Left hindlimb (tissue), 1 donor: ENCODE measurements around the gene FCGR3A.
"Not testable (repeated sequence)": the region's sequence is repeated elsewhere in the genome, so short reads cannot be mapped to it uniquely, and the experiment has no call there.

Experiments
- DNase-seq: peaks from one replicate; pipeline ENCODE4 v3.0.0-alpha.2; 2018

Gene FCGR3A

GRCh38 chr1:161529463-161530104 lies 20.0 kb downstream of the FCGR3A start:
- not testable (repeated sequence) for DNase-seq

DNA sequence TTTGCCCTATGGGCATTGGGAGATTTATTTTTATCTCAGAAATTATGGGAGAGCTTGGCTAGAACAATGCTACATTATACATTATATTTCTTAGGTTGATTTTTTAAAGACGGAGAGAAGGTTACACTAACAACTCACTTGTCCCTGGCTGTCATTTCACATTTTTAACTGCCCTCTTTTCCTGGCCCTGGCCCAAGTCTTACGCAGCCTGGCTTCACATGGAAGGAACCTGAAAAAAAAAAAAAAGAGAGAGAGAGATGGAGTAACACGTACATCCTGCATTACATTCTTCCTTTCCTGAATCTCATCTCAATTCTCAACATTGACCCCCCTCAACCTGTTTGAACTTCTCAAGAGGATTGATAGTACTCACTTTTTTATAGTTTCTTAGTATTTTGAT lies 21.1 kb downstream of the FCGR3A start:
- DNase-seq: not testable (repeated sequence)

DNA sequence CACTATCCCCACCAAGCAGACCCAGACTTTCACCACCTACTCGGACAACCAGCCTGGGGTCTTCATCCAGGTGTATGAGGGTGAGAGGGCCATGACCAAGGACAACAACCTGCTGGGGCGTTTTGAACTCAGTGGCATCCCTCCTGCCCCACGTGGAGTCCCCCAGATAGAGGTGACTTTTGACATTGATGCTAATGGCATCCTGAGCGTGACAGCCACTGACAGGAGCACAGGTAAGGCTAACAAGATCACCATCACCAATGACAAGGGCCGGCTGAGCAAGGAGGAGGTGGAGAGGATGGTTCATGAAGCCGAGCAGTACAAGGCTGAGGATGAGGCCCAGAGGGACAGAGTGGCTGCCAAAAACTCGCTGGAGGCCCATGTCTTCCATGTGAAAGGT lies 23.7 kb downstream of the FCGR3A start:
- not testable (repeated sequence) for DNase-seq

GRCh38 chr1:161525321-161525720 lies 24.3 kb downstream of the FCGR3A start:
- not testable (repeated sequence) for DNase-seq

DNA sequence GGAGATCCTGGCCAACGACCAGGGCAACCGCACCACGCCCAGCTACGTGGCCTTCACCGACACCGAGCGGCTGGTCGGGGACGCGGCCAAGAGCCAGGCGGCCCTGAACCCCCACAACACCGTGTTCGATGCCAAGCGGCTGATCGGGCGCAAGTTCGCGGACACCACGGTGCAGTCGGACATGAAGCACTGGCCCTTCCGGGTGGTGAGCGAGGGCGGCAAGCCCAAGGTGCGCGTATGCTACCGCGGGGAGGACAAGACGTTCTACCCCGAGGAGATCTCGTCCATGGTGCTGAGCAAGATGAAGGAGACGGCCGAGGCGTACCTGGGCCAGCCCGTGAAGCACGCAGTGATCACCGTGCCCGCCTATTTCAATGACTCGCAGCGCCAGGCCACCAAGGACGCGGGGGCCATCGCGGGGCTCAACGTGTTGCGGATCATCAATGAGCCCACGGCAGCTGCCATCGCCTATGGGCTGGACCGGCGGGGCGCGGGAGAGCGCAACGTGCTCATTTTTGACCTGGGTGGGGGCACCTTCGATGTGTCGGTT lies 24.8 kb downstream of the FCGR3A start:
- DNase-seq: not testable (repeated sequence)

DNA sequence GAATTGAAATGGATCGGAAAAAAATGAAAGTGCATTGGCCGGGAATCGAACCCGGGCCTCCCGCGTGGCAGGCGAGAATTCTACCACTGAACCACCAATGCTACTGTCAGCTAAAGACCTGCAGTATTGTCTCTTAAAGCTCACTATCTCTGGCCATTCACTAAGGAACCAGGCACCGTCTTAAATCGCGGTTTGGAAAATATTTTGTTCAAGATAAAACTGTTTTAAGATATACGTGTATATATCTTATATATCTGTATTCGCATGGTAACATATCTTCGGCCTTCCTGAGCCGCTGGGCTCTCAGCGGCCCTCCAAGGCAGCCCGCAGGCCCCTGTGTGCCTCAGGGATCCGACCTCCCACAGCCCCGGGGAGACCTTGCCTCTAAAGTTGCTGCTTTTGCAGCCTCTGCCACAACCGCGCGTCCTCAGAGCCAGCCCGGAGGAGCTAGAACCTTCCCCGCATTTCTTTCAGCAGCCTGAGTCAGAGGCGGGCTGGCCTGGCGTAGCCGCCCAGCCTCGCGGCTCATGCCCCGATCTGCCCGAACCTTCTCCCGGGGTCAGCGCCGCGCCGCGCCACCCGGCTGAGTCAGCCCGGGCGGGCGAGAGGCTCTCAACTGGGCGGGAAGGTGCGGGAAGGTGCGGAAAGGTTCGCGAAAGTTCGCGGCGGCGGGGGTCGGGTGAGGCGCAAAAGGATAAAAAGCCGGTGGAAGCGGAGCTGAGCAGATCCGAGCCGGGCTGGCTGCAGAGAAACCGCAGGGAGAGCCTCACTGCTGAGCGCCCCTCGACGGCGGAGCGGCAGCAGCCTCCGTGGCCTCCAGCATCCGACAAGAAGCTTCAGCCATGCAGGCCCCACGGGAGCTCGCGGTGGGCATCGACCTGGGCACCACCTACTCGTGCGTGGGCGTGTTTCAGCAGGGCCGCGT lies 25.5 kb downstream of the FCGR3A start, which contains the start of gene HSPA6:
Gene HSPA6, plus strand, starts transcription at position 724 of the 925 bp plus-strand sequence. Its CDS starts 119 bp downstream, at position 843.
- DNase-seq: peak; percentile 73

DNA sequence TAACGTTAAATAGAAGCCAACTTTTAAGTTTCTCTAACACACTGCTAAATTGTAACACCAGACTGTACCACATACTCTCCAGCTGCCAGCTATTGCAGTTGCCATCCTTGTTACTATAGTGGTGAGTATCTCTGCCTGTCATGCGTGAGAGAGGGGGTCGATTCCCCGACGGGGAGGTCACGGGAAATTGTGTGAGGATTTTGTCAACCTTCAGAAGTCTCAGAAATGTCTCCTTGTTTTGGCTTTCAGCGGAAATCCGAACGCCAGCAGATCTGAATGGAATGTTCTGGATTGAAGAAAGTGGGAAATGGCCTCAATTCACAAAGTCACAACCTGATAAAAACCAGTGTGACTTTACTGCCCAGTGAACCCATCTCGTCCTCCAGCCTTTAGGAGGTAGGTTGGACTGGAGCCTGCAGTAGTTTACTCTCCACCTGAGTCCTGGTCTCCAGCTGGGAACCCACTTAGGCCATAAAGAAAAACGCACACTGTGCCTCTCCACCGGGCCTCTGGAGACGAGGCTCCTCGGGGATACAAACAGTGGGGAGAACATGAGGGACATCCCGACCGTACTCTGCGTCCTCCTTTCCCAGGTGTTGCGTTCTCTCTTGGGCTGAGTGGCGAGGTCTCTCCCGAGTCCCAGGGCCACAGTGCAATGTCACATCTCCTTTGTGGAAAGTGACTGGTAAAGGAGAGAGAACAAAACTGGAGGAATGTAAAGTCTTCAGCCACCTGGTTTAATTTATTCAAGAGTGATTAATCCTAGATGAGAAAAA lies 26.4 kb downstream of the FCGR3A start:
- DNase-seq: not testable (repeated sequence)

DNA sequence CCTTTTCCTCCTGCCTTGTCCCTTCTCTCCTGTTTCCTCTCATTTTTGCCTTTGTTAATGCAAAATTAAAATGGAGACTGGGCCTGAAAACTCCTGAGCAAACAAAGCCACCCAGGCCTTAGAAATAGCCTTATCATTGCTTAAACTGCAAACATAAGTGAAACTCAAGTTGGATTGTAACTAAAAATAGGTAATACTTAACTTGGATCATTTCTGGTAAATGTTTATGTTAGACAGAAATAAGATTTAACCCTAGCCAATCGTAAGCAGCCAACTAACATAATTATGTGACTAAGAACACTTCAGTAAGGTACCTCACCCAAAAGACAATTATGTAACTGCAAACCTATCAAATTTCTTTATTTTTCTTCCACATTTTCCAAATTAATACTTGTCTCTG lies 35.7 kb downstream of the FCGR3A start:
- not testable (repeated sequence) for DNase-seq

DNA sequence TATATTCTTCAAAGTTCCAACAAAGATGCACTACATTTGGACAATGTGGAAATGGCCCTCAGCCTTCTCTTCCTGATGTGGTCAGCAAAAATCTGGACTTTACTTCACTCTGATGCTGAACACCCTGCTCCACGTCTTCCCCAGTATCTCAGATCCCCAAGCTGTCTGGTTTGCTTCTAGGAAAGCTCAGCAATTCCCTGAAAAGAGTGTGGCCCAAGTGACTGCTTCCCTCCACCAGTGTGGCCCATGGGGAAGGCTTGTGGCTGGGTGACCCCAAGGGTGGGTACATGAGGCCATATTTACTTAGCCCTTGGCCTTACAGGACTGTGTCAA lies 36.2 kb downstream of the FCGR3A start:
- DNase-seq: not testable (repeated sequence)

DNA sequence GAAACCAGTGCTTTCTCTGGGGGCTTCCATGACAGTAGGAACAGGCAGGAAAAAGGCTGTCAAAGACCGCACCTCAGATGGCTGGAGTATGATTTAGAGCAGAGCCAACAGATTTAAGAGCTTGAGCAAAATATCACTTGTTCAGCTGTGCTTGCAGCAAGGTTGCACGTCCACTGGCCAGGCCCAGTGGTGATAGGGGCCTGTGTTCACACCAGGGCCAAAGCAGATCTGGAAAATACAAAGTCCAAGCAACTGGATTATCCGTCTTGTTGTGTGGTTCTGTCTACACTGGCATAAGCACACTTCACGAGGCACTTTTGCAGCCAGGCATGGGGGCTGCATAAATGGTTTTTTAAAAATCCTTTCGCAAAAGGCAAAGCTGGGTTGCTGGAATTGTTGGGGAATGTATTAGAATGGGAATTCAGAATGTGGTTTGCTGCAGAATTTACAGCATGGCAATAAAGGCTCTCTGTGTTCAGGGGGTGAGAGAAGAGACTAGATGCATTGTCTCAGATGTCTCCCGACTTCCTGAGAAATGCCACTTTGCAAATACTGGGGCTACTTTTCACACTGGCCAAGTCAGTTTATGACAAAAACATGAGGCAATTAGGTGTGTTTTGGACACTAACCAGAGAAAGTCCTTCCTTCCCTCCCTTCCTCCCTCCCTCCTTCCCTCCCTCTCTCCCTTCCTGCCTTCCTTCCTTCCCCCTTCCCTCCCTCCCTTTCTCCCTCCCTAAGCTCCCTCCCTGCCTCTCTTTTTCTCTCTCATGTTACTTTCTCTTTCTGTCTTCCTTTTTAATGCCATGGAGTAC lies 36.8 kb downstream of the FCGR3A start:
- DNase-seq: not testable (repeated sequence)

DNA sequence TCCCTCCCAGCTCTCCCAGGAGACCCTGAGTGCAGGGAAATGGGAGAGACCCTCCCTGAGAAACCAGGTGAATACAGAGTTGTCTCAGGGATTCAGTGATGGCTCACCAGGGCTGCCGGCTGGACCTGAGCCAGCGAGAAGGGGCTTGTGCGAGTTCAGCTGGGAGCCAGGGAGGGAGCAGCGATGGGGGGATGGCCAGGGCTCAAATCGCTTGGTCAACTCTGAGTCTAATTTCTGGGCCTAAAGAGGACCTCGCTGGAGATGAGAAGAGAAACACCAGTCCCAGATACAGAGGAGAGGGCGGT lies 37.9 kb downstream of the FCGR3A start:
- no peak for DNase-seq

GRCh38 chr1:161511018-161511755 lies 38.4 kb downstream of the FCGR3A start:
- no peak for DNase-seq

GRCh38 chr1:161510477-161510876 lies 39.1 kb downstream of the FCGR3A start:
- DNase-seq: no peak

- DNase-seq: no peak
Observed at GRCh38 chr1:161506336-161507223, 43.0 kb downstream of the FCGR3A start.

DNA sequence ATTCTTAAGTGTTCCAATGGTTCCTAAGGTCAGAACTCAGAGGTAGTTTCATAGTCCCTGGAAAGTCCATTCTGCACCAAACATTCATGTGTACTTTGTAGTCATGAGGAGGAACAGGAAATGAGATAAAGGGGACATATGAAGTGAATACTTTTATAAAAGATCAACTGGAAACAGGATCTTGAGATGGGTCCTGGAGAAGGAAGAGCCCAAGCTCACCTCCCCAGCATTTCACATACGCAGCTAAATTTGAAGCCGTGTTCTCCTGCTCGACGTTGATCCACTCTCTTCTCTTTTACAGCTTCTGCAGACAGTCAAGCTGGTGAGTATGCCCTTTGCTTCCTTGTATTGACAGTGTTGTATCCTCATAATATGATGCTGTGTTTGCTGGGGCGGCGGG lies 43.9 kb downstream of the FCGR3A start:
- no peak for DNase-seq

DNA sequence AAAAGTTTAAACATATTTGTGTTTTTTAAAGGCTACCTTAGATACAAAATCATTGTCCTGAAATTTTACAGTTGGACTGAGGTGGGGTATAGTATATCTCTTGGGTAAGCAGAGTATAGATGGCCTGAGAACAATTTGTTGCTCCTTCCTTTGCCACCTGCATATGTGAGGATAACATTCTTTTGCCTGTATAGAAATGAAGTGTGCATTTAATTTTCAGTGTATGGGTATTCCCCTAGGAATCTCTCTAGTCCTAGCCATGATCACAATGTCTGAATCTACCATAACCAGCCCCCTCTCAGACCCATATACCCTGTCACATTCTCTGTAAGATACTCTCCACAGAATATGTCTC lies 46.2 kb downstream of the FCGR3A start:
- DNase-seq: no peak

GRCh38 chr1:161502641-161503393 lies 46.8 kb downstream of the FCGR3A start:
- DNase-seq: no peak

GRCh38 chr1:161502181-161502580 lies 47.4 kb downstream of the FCGR3A start:
- no peak for DNase-seq

- no peak for DNase-seq
Observed at GRCh38 chr1:161501234-161501633, 48.4 kb downstream of the FCGR3A start.
